GM10266 (cell line): ENCODE measurements around the gene IGDCC3.

Experiments
- DNase-seq: peaks from one replicate; pipeline ENCODE4 v3.0.0; 2012; ENCODE audit errors: extremely low spot score
- CTCF ChIP-seq: IDR thresholded peaks from 2 replicates; pipeline ENCODE4 v1.5.1; 2012; ENCODE audit warnings: mild to moderate bottlenecking, low read depth; ENCODE audit not compliant: control insufficient read depth, insufficient read depth; ENCODE audit errors: missing control alignments

The IGDCC3 gene

GRCh38 chr15:65300924-65301441 lies 76.8 kb downstream of the IGDCC3 start:
- no peak for TF ChIP-seq CTCF
- DNase-seq: no peak

GRCh38 chr15:65298731-65299130 lies 79.1 kb downstream of the IGDCC3 start:
- no peak for TF ChIP-seq CTCF
- no peak for DNase-seq

GRCh38 chr15:65292938-65293518 lies 84.8 kb downstream of the IGDCC3 start:
- DNase-seq: no peak
- no peak for TF ChIP-seq CTCF

- no peak for DNase-seq
- no peak for TF ChIP-seq CTCF
Observed at GRCh38 chr15:65290228-65290627, 87.6 kb downstream of the IGDCC3 start.

- TF ChIP-seq CTCF: no peak
Observed at GRCh38 chr15:65289261-65289854, 88.4 kb downstream of the IGDCC3 start.

GRCh38 chr15:65287520-65287855 lies 90.3 kb downstream of the IGDCC3 start:
- no peak for TF ChIP-seq CTCF
- no peak for DNase-seq

More at GRCh38 chr15:65289261-65289854, 88.4 kb downstream of the IGDCC3 start:
- DNase-seq: no peak
